GM06990 (cell line): ENCODE results near the gene ZNF620.
"Not testable (repeated sequence)": the region's sequence is repeated elsewhere in the genome, so short reads cannot be mapped to it uniquely, and the experiment has no call there.

Source experiments
- DNase-seq: peaks from one replicate; pipeline ENCODE4 v3.0.0-alpha.2; 2011; ENCODE audit not compliant: insufficient read length; ENCODE audit errors: extremely low read depth
- H3K27me3 ChIP-seq: replicated peaks from 2 replicates; pipeline ENCODE4 v1.6.0; 2011; ENCODE audit warnings: low read length; ENCODE audit not compliant: control insufficient read depth, insufficient read depth
- H3K36me3 ChIP-seq: 2 replicates; pipeline ENCODE4 v1.5.1; 2011; ENCODE audit warnings: low read length; ENCODE audit not compliant: control insufficient read depth, insufficient read depth
- H3K4me3 ChIP-seq: replicated peaks from 2 replicates; pipeline ENCODE4 v1.5.1; 2011; ENCODE audit warnings: low read depth, mild to moderate bottlenecking, control low read depth, low read length
- CTCF ChIP-seq: IDR thresholded peaks from 2 replicates; pipeline ENCODE4 v1.5.1; 2011; ENCODE audit warnings: low read length, control low read depth, mild to moderate bottlenecking, inconsistent platforms; ENCODE audit not compliant: insufficient read depth, poor library complexity, severe bottlenecking

Gene ZNF620

GRCh38 chr3:40505599-40506462 lies at the start of gene ZNF620:
TSS of gene ZNF620 (plus strand) at chr3:40506039. CDS start at chr3:40506353, 314 bp downstream.
- Histone ChIP-seq H3K4me3 (peak within 1 kb of the TSS; percentile 68), H3K27me3 (no peaks in the 10 kb centered on the region), H3K36me3 (no peaks in the 10 kb centered on the region)
- DNase-seq: peak; percentile 74
- TF ChIP-seq CTCF: peak; percentile 68

GRCh38 chr3:40456279-40456939 lies 49.4 kb upstream of the ZNF620 start:
- no peak for TF ChIP-seq CTCF
- Histone ChIP-seq H3K4me3 (peak overlapping the region; percentile 94), H3K36me3 (peaks cover 2% of the 10 kb centered on the region), H3K27me3 (no peaks in the 10 kb centered on the region)
- peak; percentile 13 for DNase-seq

- peak within 1 kb of the TSS; percentile 94 for H3K4me3 ChIP-seq
- TF ChIP-seq CTCF: no peak
- H3K27me3 ChIP-seq: no peaks in the 10 kb centered on the region
- DNase-seq: peak; percentile 91
- peaks cover 2% of the 10 kb centered on the region for H3K36me3 ChIP-seq
Measured at GRCh38 chr3:40456940-40457823, 48.7 kb upstream of the ZNF620 start, which contains the start of gene RPL14. TSS of gene RPL14 (plus strand) at chr3:40457339. CDS start at chr3:40457472, 133 bp downstream.

GRCh38 chr3:40458473-40458872 lies 47.4 kb upstream of the ZNF620 start:
- TF ChIP-seq CTCF: no peak
- Histone ChIP-seq H3K36me3 (peaks cover 6% of the 10 kb centered on the region), H3K4me3 (peak overlapping the region; percentile 94), H3K27me3 (no peaks in the 10 kb centered on the region)
- no peak for DNase-seq

GRCh38 chr3:40460481-40460880 lies 45.4 kb upstream of the ZNF620 start:
- not testable (repeated sequence) for DNase-seq, H3K36me3 ChIP-seq, H3K4me3 ChIP-seq, H3K27me3 ChIP-seq
